Measurements from ENCODE around the gene ABCG4. TPM values are rescaled to one million over a fixed set of nuclear protein-coding genes. Genes with fewer than 3 reads are reported as not detected.

The ABCG4 gene
- total and polyA plus RNA-seq, 2 of the 8 experiments (the other 6 are each of a cell fraction or from before 2014, with no cell fraction given), result 1.8 to 2.3 TPM

DNA sequence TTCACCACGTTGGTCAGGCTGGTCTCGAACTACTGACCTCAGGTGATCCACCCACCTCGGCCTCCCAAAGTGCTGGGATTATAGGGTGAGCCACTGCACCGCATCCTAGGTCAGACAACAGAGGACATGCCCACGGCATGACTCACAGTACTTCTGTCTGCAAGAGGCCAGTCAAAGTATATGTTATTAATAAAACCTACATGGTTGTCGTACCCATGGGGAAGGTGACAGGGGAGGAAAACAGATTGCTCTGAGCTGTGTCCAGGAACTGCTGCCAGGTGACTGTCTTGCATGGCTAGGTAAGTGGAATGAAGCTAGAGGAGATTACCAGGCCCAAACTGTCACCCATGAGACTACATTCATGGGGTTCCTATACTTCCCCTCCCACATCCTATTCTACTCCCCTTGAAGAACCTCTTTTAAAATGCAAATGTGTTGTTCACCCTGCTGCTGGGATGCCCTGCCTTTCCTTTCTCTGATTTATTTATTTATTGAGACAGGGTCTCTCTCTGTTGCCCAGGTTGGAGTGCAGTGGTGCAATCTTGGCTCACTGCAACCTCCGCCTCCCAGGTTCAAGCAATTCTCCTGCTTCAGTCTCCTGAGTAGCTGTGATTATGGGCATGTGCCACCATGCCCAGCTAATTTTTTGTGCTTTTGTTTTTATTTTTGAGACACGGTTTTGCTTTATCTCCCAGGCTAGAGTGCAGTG, 17.7 kb downstream of the ABCG4 start:
- Histone ChIP-seq H3K4me2 (ENCODE audit: insufficient read depth in 1 of 2, low read depth in 2 of 2, low read length in 2 of 2) (no peak overlapping the region; a peak in 1 of 4 replicates), H2BK5ac (ENCODE audit: low read depth, low read length) (peak overlapping the region; percentile 44; the same call in 1 of the 2 replicates), H3K23ac (ENCODE audit: insufficient read length) (no peak overlapping the region), H3K18ac (ENCODE audit: extremely low read depth, low read length) (peak overlapping the region; percentile 83), H2BK120ac (replicated peaks; ENCODE audit: low read depth, low read length) (no peak overlapping the region), H3K27ac (ENCODE audit: low read depth, low read length) (no peak overlapping the region), H3K14ac (ENCODE audit: insufficient read length) (no peak overlapping the region), H2BK20ac (ENCODE audit: low read length) (no peak overlapping the region), H3K79me1 (ENCODE audit: low read depth, low read length) (no peaks in the 10 kb centered on the region), H4K8ac (ENCODE audit: extremely low read depth, insufficient read depth, low read length) (no peak overlapping the region), H3K4me1 (replicated peaks in 1 of 4; ENCODE audit: control insufficient read depth in 3 of 4, insufficient read depth in 4 of 4, low read length in 3 of 4) (peaks cover 0 to 4% (median 1%) of the 10 kb centered on the region in 4 experiments; a peak in 4 of 7 replicates), H3K56ac (replicated peaks; ENCODE audit: insufficient read length, low read depth, low read length) (no peak overlapping the region), H2AK5ac (ENCODE audit: low read depth, low read length) (no peak overlapping the region), H3K27me3 (replicated peaks in 1 of 4; ENCODE audit: control insufficient read depth in 3 of 4, extremely low read depth in 1 of 4, insufficient read depth in 3 of 4, low read length in 3 of 4) (no peaks in the 10 kb centered on the region), H3K9ac (replicated peaks in 1 of 4; ENCODE audit: extremely low read depth in 1 of 4, low read depth in 3 of 4, low read length in 3 of 4) (no peak overlapping the region), H3K9me3 (ENCODE audit: insufficient read depth in 2 of 2, low read depth in 1 of 2, low read length in 1 of 2) (no peaks in the 10 kb centered on the region), H3K79me2 (ENCODE audit: control insufficient read depth in 1 of 2, insufficient read depth in 2 of 2, low read length in 2 of 2) (no peaks in the 10 kb centered on the region), H3K36me3 (ENCODE audit: control insufficient read depth in 2 of 4, insufficient read depth in 4 of 4, low read length in 3 of 4) (no peaks in the 10 kb centered on the region), H2BK15ac (ENCODE audit: low read length) (peak overlapping the region; percentile 95), H4K91ac (replicated peaks; ENCODE audit: insufficient read length, low read length) (no peak overlapping the region), H4K5ac (ENCODE audit: insufficient read length, low read depth, low read length) (no peak overlapping the region), H3K4me3 (ENCODE audit: extremely low read depth in 1 of 4, insufficient read depth in 2 of 4, low read depth in 3 of 4, low read length in 4 of 4) (no peak overlapping the region), H2AFZ (ENCODE audit: low read length) (0 out of 2 replicates have a peak overlapping the region, but pooled peaks have one; percentile 6), H4K20me1 (replicated peaks in 1 of 2; ENCODE audit: control insufficient read depth in 1 of 2, insufficient read depth in 2 of 2, low read length in 2 of 2) (no peaks in the 10 kb centered on the region), H2BK12ac (ENCODE audit: low read depth, low read length) (peak overlapping the region; percentile 80; the same call in 1 of the 2 replicates), H3K23me2 (ENCODE audit: low read depth, low read length) (peaks cover 7% of the 10 kb centered on the region; the same call in 1 of the 2 replicates), H3K4ac (replicated peaks; ENCODE audit: insufficient read length, low read depth, low read length) (peak overlapping the region; percentile 74)
- ChIA-PET CTCF (ENCODE audit: partially characterized antibody) (interaction anchor here (0.6 to 24.3 kb wide), 11 partner anchors 10 to 79 kb away, joined by 3 to 389 read pairs (median 3); partner anchors contain the start of gene ABCG4), POLR2A (ENCODE audit: partially characterized antibody) (interaction anchor here (0.8 to 6.3 kb wide), 4 partner anchors 9 to 74 kb away, joined by 3 to 58 read pairs (median 3); partner anchors contain the start of gene ABCG4)
- 85% methylated on average over 8 of the region's 8 CpGs; no CpG with 5 or more reads in 1 of the 2 experiments for WGBS, 2 experiments (ENCODE audit: extremely low coverage in 1 of 2, insufficient coverage in 1 of 2, insufficient read length in 1 of 2, insufficient replicate concordance in 2 of 2, low coverage in 1 of 2, low lambda C conversion rate in 2 of 2, missing lambda C conversion rate in 1 of 2)
- DNase-seq (ENCODE audit: low read depth in 1 of 2, low spot score in 2 of 2) (no peak), FAIRE-seq (no peak)
- TF ChIP-seq BRCA1 (IDR thresholded peaks at IDR 0.05; ENCODE audit: low read depth, low read length) (no peak), CTBP2 (IDR thresholded peaks at IDR 0.05; ENCODE audit: borderline replicate concordance, insufficient read depth, insufficient read length, low read length) (no peak), POLR2AphosphoS5 (IDR thresholded peaks at IDR 0.05; ENCODE audit: low read depth, low read length) (no peak), EP300 (IDR thresholded peaks at IDR 0.05; ENCODE audit: borderline replicate concordance in 1 of 2, low read depth in 2 of 2, low read length in 2 of 2) (no peak), SP2 (IDR thresholded peaks at IDR 0.05; ENCODE audit: low read length) (no peak), RNF2 (IDR thresholded peaks at IDR 0.05; ENCODE audit: borderline replicate concordance, low read depth, low read length, missing control alignments, poor library complexity, severe bottlenecking) (no peak), TAF1 (IDR thresholded peaks at IDR 0.05; ENCODE audit: low read depth, low read length) (no peak), NRF1 (IDR thresholded peaks at IDR 0.05; ENCODE audit: low read depth, low read length) (no peak), ZNF274 (IDR thresholded peaks at IDR 0.05; ENCODE audit: borderline replicate concordance, extremely low read depth, low read length) (no peak)

All from H1 (cell line).